OCI-LY3 (cell line): Measurements from ENCODE around the gene KIF22.
"Not testable (repeated sequence)": the region's sequence is repeated elsewhere in the genome, so short reads cannot be mapped to it uniquely, and the experiment has no call there.

ENCODE experiments used
- H2AFZ ChIP-seq: fragments of 200-600, 300-600 bp; shearing (Covaris generic); 2 replicates; pipeline ENCODE4 v1.6.0; 2014; ENCODE audit warnings: antibody characterized with exemption, low read depth, low read length
- H3K27ac ChIP-seq: fragments of 200-600, 300-600 bp; sonication (generic); 2 replicates; pipeline ENCODE4 v1.5.1; 2014; ENCODE audit warnings: mild to moderate bottlenecking, low read length, moderate library complexity, mixed read lengths
- H3K27me3 ChIP-seq: fragments of 200-600, 300-600 bp; sonication (generic); 2 replicates; pipeline ENCODE4 v1.6.1; 2014; ENCODE audit warnings: low read depth, low read length, mixed read lengths
- H3K36me3 ChIP-seq: fragments of 200-600, 300-600 bp; sonication (generic); replicated peaks from 2 replicates; pipeline ENCODE3; 2014; ENCODE audit warnings: low read depth, low read length, mixed read lengths
- H3K4me1 ChIP-seq: fragments of 300-600, 200-600 bp; sonication (generic); 2 replicates; pipeline ENCODE4 v1.6.1; 2014; ENCODE audit warnings: low read length, mixed read lengths
- H3K4me2 ChIP-seq: fragments of 200-600, 300-600 bp; sonication (generic); 2 replicates; pipeline ENCODE4 v1.6.1; 2014; ENCODE audit warnings: low read length, mixed read lengths
- H3K4me3 ChIP-seq: fragments of 300-600, 200-600 bp; sonication (generic); 2 replicates; pipeline ENCODE4 v1.5.1; 2014; ENCODE audit warnings: antibody characterized with exemption, mild to moderate bottlenecking, low read length, moderate library complexity
- H3K79me2 ChIP-seq: fragments of 300-600, 200-600 bp; shearing (Covaris generic); 2 replicates; pipeline ENCODE4 v1.6.1; 2014; ENCODE audit warnings: mild to moderate bottlenecking, low read length, mixed read lengths
- H3K9ac ChIP-seq: fragments of 300-600, 200-600 bp; shearing (Covaris generic); 2 replicates; pipeline ENCODE4 v1.6.0; 2014; ENCODE audit warnings: mild to moderate bottlenecking, low read length, moderate library complexity
- H3K9me3 ChIP-seq: fragments of 200-600, 300-600 bp; shearing (Covaris generic); 2 replicates; pipeline ENCODE4 v1.6.1; 2014; ENCODE audit warnings: low read length, mixed read lengths; ENCODE audit not compliant: insufficient read depth
- H4K20me1 ChIP-seq: fragments of 200-600, 300-600 bp; sonication (generic); 2 replicates; pipeline ENCODE4 v1.6.1; 2016; ENCODE audit warnings: low read length, mixed read lengths; ENCODE audit not compliant: insufficient read depth
- EZH2phosphoT487 ChIP-seq: fragments of 200-600 bp; shearing (Covaris generic); IDR thresholded peaks from 2 replicates; pipeline ENCODE4 v1.6.1; 2018; ENCODE audit warnings: antibody characterized with exemption, mixed run types, low read depth
- TF ChIP-seq, protein P1 (sequence below): fragments of 200-600, 300-600 bp; sonication (generic); IDR thresholded peaks from 2 replicates; pipeline ENCODE4 v1.5.1; 2014; ENCODE audit warnings: antibody characterized with exemption, low read length, low read depth

KIF22 gene

DNA sequence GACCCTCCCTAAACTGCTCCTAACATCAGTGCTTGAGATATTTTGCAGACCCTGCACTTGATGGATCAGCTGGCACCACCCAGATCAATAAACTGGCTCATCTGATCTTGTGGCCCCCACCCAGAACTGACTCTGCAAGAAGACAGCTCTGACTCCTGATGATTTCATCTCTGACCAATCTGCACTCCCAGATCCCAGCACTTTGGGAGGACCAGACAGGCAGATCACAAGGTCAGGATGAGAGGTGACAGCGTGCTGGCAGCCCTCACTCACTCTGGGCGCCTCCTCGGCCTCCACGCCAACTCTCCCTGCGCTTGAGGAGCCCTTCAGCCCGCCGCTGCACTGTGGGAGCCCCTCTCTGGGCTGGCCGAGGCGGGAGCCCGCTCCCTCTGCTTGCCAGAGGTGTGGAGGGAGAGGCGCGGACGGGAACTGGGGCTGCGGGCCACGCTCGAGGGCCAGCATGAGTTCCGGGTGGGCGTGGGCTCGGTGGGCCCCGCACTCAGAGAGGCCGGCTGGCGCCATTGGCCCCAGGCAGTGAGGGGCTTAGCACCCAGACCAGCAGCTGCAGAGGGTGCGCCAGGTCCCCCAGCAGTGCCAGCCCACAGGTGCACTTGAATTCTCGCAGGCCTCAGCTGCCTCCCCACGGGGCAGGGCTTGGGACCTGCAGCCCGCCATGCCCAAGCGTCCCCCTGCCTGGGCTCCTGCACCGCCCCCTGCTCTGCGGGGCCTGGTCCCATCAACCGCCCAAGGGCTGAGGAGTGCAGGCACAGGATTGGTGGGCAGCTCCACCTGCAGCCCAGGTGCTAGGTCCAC, 42.4 kb upstream of the KIF22 start:
- Histone ChIP-seq H2AFZ (no peak overlapping the region), H3K27ac (no peak overlapping the region), H3K4me2 (no peak overlapping the region), H3K9ac (no peak overlapping the region), H4K20me1 (no peaks in the 10 kb centered on the region), H3K4me3 (no peak overlapping the region), H3K36me3 (no peaks in the 10 kb centered on the region), H3K9me3 (no peaks in the 10 kb centered on the region), H3K79me2 (no peaks in the 10 kb centered on the region), H3K4me1 (peaks cover 15% of the 10 kb centered on the region), H3K27me3 (no peaks in the 10 kb centered on the region)
- no peak for TF ChIP-seq EZH2phosphoT487
- TF ChIP-seq, protein P1, sequence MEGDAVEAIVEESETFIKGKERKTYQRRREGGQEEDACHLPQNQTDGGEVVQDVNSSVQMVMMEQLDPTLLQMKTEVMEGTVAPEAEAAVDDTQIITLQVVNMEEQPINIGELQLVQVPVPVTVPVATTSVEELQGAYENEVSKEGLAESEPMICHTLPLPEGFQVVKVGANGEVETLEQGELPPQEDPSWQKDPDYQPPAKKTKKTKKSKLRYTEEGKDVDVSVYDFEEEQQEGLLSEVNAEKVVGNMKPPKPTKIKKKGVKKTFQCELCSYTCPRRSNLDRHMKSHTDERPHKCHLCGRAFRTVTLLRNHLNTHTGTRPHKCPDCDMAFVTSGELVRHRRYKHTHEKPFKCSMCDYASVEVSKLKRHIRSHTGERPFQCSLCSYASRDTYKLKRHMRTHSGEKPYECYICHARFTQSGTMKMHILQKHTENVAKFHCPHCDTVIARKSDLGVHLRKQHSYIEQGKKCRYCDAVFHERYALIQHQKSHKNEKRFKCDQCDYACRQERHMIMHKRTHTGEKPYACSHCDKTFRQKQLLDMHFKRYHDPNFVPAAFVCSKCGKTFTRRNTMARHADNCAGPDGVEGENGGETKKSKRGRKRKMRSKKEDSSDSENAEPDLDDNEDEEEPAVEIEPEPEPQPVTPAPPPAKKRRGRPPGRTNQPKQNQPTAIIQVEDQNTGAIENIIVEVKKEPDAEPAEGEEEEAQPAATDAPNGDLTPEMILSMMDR, result no peak

DNA sequence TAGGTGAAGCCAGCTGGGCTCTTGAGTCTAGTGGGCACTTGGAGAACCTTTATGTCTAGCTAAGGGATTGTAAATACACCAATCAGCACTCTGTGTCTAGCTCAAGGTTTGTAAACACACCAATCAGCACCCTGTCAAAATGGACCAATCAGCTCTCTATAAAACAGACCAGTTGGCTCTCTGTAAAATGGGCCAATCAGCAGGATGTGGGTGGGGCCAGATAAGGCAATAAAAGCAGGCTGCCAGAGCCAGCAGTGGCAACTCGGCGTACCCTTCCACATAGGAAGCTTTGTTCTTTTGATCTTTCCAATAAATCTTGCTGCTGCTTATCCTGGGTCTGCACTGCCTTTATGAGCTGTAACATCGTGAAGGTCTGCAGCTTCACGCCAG, 41.8 kb upstream of the KIF22 start:
- H3K27me3 ChIP-seq, H2AFZ ChIP-seq, H3K79me2 ChIP-seq, H3K9me3 ChIP-seq, H3K4me2 ChIP-seq, H3K9ac ChIP-seq, H3K4me3 ChIP-seq, H3K36me3 ChIP-seq, H3K27ac ChIP-seq, H4K20me1 ChIP-seq: not testable (repeated sequence)
- H3K4me1 ChIP-seq, result peaks cover 15% of the 10 kb centered on the region

DNA sequence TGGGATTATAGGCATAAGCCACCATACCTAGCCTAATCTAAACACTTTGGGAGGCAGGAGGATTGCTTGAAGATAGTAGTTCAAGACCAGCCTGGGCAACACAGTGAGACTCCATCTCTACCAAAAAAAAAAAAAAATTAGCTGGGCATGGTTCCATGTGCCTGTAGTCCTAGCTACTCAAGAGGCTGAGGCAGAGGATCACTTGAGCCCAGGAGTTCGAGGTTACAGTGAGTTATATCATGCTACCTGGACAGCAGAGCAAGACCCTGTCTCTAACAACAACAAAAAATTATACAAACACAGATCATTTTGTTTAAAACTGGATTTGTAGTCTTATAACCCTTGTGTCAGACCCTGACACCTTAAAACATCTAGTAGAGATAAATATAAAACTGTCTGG, 37.0 kb upstream of the KIF22 start:
- no peak overlapping the region for H3K4me3 ChIP-seq
- H3K4me2 ChIP-seq, result no peak overlapping the region
- no peak overlapping the region for H3K27ac ChIP-seq
- no peak overlapping the region for H3K9ac ChIP-seq
- H3K36me3 ChIP-seq, result no peaks in the 10 kb centered on the region
- no peaks in the 10 kb centered on the region for H4K20me1 ChIP-seq
- peaks cover 9% of the 10 kb centered on the region for H3K4me1 ChIP-seq
- no peak overlapping the region for H2AFZ ChIP-seq
- H3K79me2 ChIP-seq, result no peaks in the 10 kb centered on the region
- no peak for TF ChIP-seq EZH2phosphoT487
- TF ChIP-seq, protein P1, result no peak
- H3K9me3 ChIP-seq, result no peaks in the 10 kb centered on the region
- no peaks in the 10 kb centered on the region for H3K27me3 ChIP-seq

DNA sequence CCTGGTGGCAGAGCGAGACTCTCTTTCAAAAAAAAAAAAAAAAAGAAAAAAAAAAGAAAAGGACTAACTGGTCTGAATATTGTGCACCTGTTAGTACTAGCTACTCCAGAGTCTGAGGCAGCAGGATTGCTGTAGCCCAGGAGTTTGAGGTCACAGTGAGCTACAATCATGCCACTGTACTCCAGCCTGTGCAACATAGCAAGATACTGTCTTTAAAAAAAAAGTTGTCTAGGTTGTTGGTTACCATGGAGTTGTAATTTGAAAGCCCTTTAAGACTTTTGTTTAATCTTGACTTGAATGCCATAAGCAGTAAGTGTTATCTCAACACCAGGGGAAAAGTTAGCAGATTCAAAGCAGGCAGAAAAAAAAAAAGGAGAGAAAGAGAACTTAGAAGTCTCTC, 33.9 kb upstream of the KIF22 start:
- peaks cover 9% of the 10 kb centered on the region for H3K4me1 ChIP-seq
- no peaks in the 10 kb centered on the region for H3K9me3 ChIP-seq
- H3K79me2 ChIP-seq, result no peaks in the 10 kb centered on the region
- no peak for TF ChIP-seq EZH2phosphoT487
- TF ChIP-seq, protein P1, result no peak
- no peak overlapping the region for H3K4me2 ChIP-seq
- H2AFZ ChIP-seq, result no peak overlapping the region
- H3K27me3 ChIP-seq, result no peaks in the 10 kb centered on the region
- no peak overlapping the region for H3K4me3 ChIP-seq
- H3K36me3 ChIP-seq, result no peaks in the 10 kb centered on the region
- no peak overlapping the region for H3K9ac ChIP-seq
- H3K27ac ChIP-seq, result no peak overlapping the region
- H4K20me1 ChIP-seq, result no peaks in the 10 kb centered on the region

DNA sequence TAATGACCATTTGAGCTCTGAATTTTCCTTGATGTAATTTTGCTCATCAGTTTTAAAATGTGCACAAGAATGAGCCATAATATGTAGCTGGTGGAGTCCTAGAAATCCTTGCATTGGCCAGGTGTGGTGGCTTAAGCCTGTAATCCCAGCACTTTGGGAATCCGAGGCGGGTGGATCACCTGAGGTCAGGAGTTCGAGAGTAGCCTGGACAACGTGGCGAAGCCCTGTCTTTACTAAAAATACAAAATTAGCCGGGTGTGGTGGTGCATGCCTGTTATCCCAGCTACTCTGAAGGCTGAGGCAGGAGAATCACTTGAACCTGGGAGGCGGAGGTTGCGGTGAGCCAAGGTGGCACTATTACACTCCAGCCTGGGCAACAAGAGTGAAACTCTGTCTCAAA, 33.5 kb upstream of the KIF22 start:
- H3K27me3 ChIP-seq, H3K4me3 ChIP-seq, H3K9ac ChIP-seq, H3K36me3 ChIP-seq, H3K27ac ChIP-seq, H3K4me2 ChIP-seq, H3K4me1 ChIP-seq, H4K20me1 ChIP-seq, H2AFZ ChIP-seq, H3K79me2 ChIP-seq, H3K9me3 ChIP-seq: not testable (repeated sequence)
